HG03280 (cell line): ENCODE data around the gene FASN.

Experiments
- ATAC-seq: cut with Tn5 transposase; IDR thresholded peaks from one replicate; pipeline ENCODE4 v1.9.1; 2021; ENCODE audit warnings: mild to moderate bottlenecking, moderate library complexity; ENCODE audit not compliant: unreplicated experiment

Gene FASN

GRCh38 chr17:82030470-82031302 lies 67.3 kb downstream of the FASN start:
- ATAC-seq: peak; percentile 43

GRCh38 chr17:82029990-82030469 lies 68.0 kb downstream of the FASN start:
- no peak for ATAC-seq

- no peak for ATAC-seq
These were observed 68.6 kb downstream of the FASN start for GRCh38 chr17:82029391-82029790.

- no peak for ATAC-seq
These were observed 69.1 kb downstream of the FASN start for GRCh38 chr17:82028966-82029365.
